ENCODE data around the gene MATN1. TPM values are rescaled to one million over a fixed set of nuclear protein-coding genes. Genes with fewer than 3 reads are reported as not detected.

MATN1 gene
- total and polyA plus RNA-seq, 7 donors = 0.09 to 0.54 (median 0.36) TPM; not detected in 4

- H3K4me1 ChIP-seq = peaks cover 0 to 13% (median 5%) of the 10 kb centered on the region in 4 donors
- peak; percentile 14 for DNase-seq
- intact Hi-C loops (cut with DNase I) = no loop called here
- H3K4me3 ChIP-seq = no peak overlapping the region
- H3K36me3 ChIP-seq = no peaks in the 10 kb centered on the region
- TF ChIP-seq POLR2AphosphoS5 (IDR thresholded peaks at IDR 0.05) (no peak), POLR2A (IDR thresholded peaks at IDR 0.05) (no peak), CTCF (IDR thresholded peaks at IDR 0.05) (no peak), EP300 (IDR thresholded peaks at IDR 0.05) (no peak)
- no peak overlapping the region for H3K27ac ChIP-seq
- no peaks in the 10 kb centered on the region for H3K9me3 ChIP-seq
- 93 to 95% methylated on average over 6 of the region's 6 CpGs for WGBS, 2 donors
- H3K27me3 ChIP-seq = peaks cover 13 to 32% (median 24%) of the 10 kb centered on the region in 3 donors
Measured at GRCh38 chr1:30687886-30688285, 35.5 kb downstream of the MATN1 start.

GRCh38 chr1:30686236-30686935 lies 37.0 kb downstream of the MATN1 start:
- Histone ChIP-seq H3K27ac (no peak overlapping the region), H3K9me3 (no peaks in the 10 kb centered on the region), H3K4me3 (no peak overlapping the region), H3K36me3 (no peaks in the 10 kb centered on the region), H3K4me1 (peaks cover 0 to 22% (median 8%) of the 10 kb centered on the region in 4 donors), H3K27me3 (peaks cover 13 to 32% (median 24%) of the 10 kb centered on the region in 3 donors)
- intact Hi-C loops (cut with DNase I) = no loop called here
- TF ChIP-seq POLR2A (IDR thresholded peaks at IDR 0.05) (no peak), EP300 (IDR thresholded peaks at IDR 0.05) (no peak), CTCF (IDR thresholded peaks at IDR 0.05) (no peak), POLR2AphosphoS5 (IDR thresholded peaks at IDR 0.05) (no peak)
- WGBS, 2 donors = 64 to 78% methylated on average over 10 of the region's 10 CpGs
- peak; percentile 64 for DNase-seq

GRCh38 chr1:30685796-30686165 lies 37.6 kb downstream of the MATN1 start:
- Histone ChIP-seq H3K36me3 (no peaks in the 10 kb centered on the region), H3K4me3 (no peak overlapping the region), H3K27me3 (peaks cover 13 to 32% (median 24%) of the 10 kb centered on the region in 3 donors), H3K4me1 (peaks cover 0 to 22% (median 13%) of the 10 kb centered on the region in 4 donors), H3K9me3 (no peaks in the 10 kb centered on the region), H3K27ac (peak overlapping the region in 1 of 4 donors; percentile 22)
- intact Hi-C loops (cut with DNase I) = no loop called here
- DNase-seq = peak; percentile 64
- TF ChIP-seq EP300 (IDR thresholded peaks at IDR 0.05) (no peak), CTCF (IDR thresholded peaks at IDR 0.05) (no peak), POLR2AphosphoS5 (IDR thresholded peaks at IDR 0.05) (no peak), POLR2A (IDR thresholded peaks at IDR 0.05) (no peak)
- WGBS, 2 donors = 27 to 38% methylated on average over 11 of the region's 11 CpGs

GRCh38 chr1:30684881-30685795 lies 38.2 kb downstream of the MATN1 start:
- Histone ChIP-seq H3K9me3 (no peaks in the 10 kb centered on the region), H3K27ac (peak overlapping the region in 1 of 4 donors; percentile 22), H3K4me3 (no peak overlapping the region), H3K36me3 (no peaks in the 10 kb centered on the region), H3K27me3 (peaks cover 13 to 32% (median 24%) of the 10 kb centered on the region in 3 donors), H3K4me1 (peaks cover 0 to 29% (median 19%) of the 10 kb centered on the region in 4 donors)
- WGBS, 2 donors = 7 to 8% methylated on average over 56 of the region's 56 CpGs
- TF ChIP-seq CTCF (IDR thresholded peaks at IDR 0.05) (no peak), EP300 (IDR thresholded peaks at IDR 0.05) (no peak), POLR2AphosphoS5 (IDR thresholded peaks at IDR 0.05) (no peak)
- intact Hi-C loops (cut with DNase I) = no loop called here
- peak; percentile 68 for DNase-seq
